OCI-LY7 (cell line): ENCODE data around the gene DOK3.

ENCODE experiments used
- CTCF ChIP-seq: fragments of 200-600 bp; sonication (generic); conservative IDR thresholded peaks from 2 replicates; pipeline ENCODE4 v1.5.1; 2014; ENCODE audit warnings: mild to moderate bottlenecking, antibody characterized with exemption, low read length, moderate library complexity, mixed read lengths
- EZH2phosphoT487 ChIP-seq: fragments of 200-600 bp; sonication (generic); IDR thresholded peaks from 2 replicates; pipeline ENCODE4 v1.6.1; 2018; ENCODE audit warnings: low read depth, borderline replicate concordance, mild to moderate bottlenecking, mixed run types, antibody characterized with exemption, low read length, moderate library complexity, mixed read lengths

GRCh38 chr5:177554474-177555111 is 45.0 kb upstream of the DOK3 start, which contains the start of gene FAM193B:
- TF ChIP-seq CTCF (peak; percentile 48), EZH2phosphoT487 (no peak)
